Epithelial cell of esophagus (primary cell): Measurements from ENCODE around the gene NPRL2.
A peak's percentile ranks its signal among the peaks of the same experiment; 100 is the strongest.

ENCODE experiments used
- DNase-seq: peaks from one replicate; pipeline ENCODE4 v3.0.0; 2010; ENCODE audit warnings: low read depth
- H3K4me3 ChIP-seq: 2 replicates; pipeline ENCODE4 v1.5.1; 2011; ENCODE audit warnings: mild to moderate bottlenecking, low read length, control low read depth
- TF ChIP-seq, protein P1 (sequence below): IDR thresholded peaks from 2 replicates; pipeline ENCODE4 v1.5.1; 2011; ENCODE audit warnings: low read depth, mild to moderate bottlenecking, low read length, control low read depth, inconsistent platforms; ENCODE audit not compliant: insufficient read depth; ENCODE audit errors: missing control alignments

The NPRL2 gene

GRCh38 chr3:50334339-50335075 is 16.1 kb downstream of the NPRL2 start:
- no peak for DNase-seq
- TF ChIP-seq, protein P1, sequence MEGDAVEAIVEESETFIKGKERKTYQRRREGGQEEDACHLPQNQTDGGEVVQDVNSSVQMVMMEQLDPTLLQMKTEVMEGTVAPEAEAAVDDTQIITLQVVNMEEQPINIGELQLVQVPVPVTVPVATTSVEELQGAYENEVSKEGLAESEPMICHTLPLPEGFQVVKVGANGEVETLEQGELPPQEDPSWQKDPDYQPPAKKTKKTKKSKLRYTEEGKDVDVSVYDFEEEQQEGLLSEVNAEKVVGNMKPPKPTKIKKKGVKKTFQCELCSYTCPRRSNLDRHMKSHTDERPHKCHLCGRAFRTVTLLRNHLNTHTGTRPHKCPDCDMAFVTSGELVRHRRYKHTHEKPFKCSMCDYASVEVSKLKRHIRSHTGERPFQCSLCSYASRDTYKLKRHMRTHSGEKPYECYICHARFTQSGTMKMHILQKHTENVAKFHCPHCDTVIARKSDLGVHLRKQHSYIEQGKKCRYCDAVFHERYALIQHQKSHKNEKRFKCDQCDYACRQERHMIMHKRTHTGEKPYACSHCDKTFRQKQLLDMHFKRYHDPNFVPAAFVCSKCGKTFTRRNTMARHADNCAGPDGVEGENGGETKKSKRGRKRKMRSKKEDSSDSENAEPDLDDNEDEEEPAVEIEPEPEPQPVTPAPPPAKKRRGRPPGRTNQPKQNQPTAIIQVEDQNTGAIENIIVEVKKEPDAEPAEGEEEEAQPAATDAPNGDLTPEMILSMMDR, result no peak
- no peak overlapping the region for H3K4me3 ChIP-seq

- no peak for DNase-seq
- no peak overlapping the region for H3K4me3 ChIP-seq
- TF ChIP-seq, protein P1, result no peak
Observed at GRCh38 chr3:50333744-50334328, 16.7 kb downstream of the NPRL2 start.

DNA sequence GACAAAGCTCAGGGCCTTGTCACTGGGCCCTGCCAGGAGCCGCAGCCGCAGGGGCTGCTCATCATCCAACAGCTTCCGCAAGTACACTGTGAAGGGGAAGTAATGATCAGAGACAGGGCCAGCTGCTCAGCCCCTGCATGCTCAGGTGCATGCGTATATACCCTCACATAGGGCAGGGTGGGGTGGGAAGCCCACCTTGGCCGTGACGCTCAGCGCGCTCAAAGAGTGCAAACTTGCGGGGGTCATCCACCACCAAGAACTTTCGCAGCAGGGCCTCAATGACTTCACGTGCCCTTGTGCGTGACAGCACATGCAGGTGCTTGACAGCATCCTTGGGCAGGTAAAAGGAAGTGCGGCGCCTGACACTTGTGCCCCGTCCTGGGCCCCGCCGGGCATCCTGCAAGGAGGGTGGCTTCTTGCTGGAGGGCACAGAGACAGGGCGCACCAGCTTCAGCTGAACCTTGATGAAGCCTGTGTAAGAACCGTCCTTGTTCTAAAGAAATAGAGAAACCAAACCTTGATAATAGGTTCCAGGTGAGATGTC is 19.1 kb downstream of the NPRL2 start:
- TF ChIP-seq, protein P1, result no peak
- no peak overlapping the region for H3K4me3 ChIP-seq
- no peak for DNase-seq

DNA sequence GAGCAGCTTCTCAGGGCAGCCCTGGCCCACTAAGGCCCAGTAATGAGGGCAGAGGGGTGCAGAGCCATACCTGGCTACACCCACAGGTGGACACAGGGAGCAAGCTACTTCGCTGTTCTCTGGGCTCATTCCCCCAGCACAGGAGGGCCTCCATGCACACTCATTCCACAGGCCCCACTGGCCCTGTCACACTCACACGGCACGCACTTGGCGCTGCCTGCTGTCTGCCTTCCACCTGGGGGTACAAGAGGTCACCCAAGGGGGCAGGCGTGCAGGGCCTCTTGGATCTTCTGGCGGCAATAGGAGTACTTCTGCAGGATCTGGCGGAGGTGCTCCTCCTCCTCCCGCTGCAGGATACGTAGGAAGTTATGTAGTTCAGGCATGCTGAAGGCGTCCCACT is 20.2 kb downstream of the NPRL2 start:
- TF ChIP-seq, protein P1, result no peak
- no peak for DNase-seq
- H3K4me3 ChIP-seq, result no peak overlapping the region

GRCh38 chr3:50327943-50328691 is 22.5 kb downstream of the NPRL2 start, which contains the start of gene TUSC2:
TSS of gene TUSC2 (minus strand) at chr3:50328223. CDS start at chr3:50328099, 124 bp downstream.
- peak within 1 kb of the TSS; percentile 78 for H3K4me3 ChIP-seq
- DNase-seq, result peak; percentile 99
- TF ChIP-seq, protein P1, result no peak

- TF ChIP-seq, protein P1, result no peak
- H3K4me3 ChIP-seq, result peak overlapping the region; percentile 78
- DNase-seq, result no peak
Observed at GRCh38 chr3:50327129-50327528, 23.4 kb downstream of the NPRL2 start.
